Right ventricle myocardium superior (tissue), 1 donor: ENCODE results near the gene ALX1. TPM values are rescaled to one million over a fixed set of nuclear protein-coding genes. Genes with fewer than 3 reads are reported as not detected.
"Not testable (repeated sequence)": the region's sequence is repeated elsewhere in the genome, so short reads cannot be mapped to it uniquely, and the experiment has no call there.

Source experiments
- ATAC-seq: fragments of 200-7000 bp; cut with Tn5 transposase; one replicate; pipeline ENCODE4 v1.9.1; 2020; ENCODE audit warnings: mild to moderate bottlenecking; ENCODE audit not compliant: poor library complexity
- DNase-seq: peaks from one replicate; pipeline ENCODE4 v3.0.0-alpha.2; 2020
- intact Hi-C: fragments of 100-400 bp; cut with DNase I; formaldehyde crosslinking; loops from one replicate; pipeline ENCODE4 v1.11.2; 2022
- total RNA-seq: library from RNA; stranded (reverse); fragmentation: NEBNext Ultra II Directional; extraction: Animal tissue kit (Norgen Biotek cat#: 25700); gene quantifications from one replicate; pipeline ENCODE4 v1.2.1, GENCODE V29; 2021
- donor health status: DM: no; HTN: yes; CAD: no; lungs with severe emphysema.

ALX1 gene
- total RNA-seq, 1 donor from 2014 or later, result not detected

DNA sequence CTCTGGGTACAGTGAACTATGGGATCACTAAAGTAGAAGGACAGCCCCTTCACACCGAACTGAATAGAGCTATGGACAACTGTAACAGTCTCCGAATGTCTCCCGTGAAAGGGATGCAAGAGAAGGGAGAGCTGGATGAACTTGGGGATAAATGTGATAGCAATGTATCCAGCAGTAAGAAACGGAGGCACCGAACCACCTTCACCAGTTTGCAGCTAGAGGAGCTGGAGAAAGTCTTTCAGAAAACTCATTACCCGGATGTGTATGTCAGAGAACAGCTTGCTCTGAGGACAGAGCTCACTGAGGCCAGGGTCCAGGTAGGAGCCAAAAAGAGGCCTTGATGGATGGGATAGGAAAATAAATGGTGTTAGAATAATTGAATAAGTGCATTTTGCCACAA is 3.5 kb downstream of the ALX1 start:
- DNase-seq, result no peak
- no peak for ATAC-seq

DNA sequence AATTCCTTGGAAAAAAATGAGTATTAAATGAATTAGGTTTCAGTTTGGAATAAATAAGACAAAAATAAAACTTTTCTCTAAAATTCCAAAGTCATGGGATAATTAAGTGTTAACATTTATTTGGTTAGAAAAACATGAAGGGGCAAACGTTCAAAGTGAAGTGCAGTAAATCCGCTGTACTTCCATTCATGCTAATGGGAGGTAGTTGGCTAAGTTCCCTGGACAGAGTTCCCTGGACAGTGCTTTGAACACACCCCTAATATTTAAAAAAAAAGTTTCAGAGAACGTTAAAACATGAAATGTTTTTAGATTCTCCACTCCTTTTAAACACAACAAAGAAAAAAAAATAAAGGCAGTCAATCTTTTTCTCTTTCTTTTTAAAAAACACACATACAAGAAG is 16.3 kb downstream of the ALX1 start:
- ATAC-seq (no peak), DNase-seq (no peak)
- intact Hi-C loops, result no loop called here

More for the DNA sequence above, 3.5 kb downstream of the ALX1 start:
- intact Hi-C loops, result no loop called here

DNA sequence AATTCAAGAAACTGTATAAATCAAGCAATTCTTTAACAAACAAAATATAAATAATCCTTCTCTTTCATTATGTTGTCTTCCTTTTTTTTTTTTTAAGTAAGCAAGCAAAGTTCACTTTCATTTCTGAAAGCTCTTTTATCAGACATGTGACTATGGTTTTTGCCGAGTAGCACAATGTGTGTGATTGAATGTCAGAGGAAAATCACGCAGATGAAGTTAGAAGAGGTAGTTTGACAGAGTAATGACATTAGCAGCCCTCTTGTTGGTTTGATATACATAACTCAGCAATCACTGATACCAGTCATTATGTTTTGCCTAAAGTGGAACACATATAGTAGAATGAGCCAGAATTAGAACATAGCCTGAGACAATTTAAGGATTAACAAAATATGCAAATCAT is 19.0 kb downstream of the ALX1 start:
- DNase-seq (no peak), ATAC-seq (no peak)
- intact Hi-C loops, result no loop called here

DNA sequence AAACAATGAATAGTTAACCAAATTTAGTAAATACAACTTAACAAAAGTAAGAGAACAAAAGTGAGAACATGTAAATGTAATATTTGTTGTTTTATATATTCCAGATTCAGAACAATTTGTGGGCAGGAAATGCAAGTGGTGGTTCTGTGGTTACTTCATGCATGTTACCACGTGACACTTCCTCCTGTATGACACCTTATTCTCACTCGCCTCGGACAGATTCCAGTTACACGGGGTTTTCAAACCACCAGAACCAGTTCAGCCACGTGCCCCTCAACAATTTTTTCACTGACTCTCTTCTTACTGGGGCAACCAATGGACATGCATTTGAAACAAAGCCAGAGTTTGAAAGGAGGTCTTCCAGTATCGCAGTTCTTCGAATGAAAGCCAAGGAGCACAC is 21.0 kb downstream of the ALX1 start:
- DNase-seq (no peak), ATAC-seq (no peak)
- intact Hi-C loops, result no loop called here

DNA sequence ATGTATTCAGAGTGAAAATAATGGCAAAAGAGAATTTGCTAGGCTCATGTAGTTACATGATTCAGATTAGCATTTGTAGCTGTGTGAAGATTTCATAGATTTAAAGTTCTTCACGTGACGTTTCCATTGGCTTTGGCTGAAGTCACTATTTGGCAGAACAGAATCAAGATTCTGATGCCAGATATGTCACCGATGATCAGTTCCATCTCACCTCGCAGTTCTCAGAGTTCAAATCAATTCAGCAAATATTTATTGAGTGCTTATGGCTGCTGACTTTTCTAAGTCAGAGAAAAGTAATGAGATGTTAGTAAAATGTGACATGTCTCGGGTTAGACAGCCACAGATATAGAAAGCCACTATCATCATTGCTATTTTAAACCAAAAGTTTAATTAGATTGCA is 28.4 kb downstream of the ALX1 start:
- no peak for ATAC-seq
- no peak for DNase-seq
- intact Hi-C loops, result no loop called here

DNA sequence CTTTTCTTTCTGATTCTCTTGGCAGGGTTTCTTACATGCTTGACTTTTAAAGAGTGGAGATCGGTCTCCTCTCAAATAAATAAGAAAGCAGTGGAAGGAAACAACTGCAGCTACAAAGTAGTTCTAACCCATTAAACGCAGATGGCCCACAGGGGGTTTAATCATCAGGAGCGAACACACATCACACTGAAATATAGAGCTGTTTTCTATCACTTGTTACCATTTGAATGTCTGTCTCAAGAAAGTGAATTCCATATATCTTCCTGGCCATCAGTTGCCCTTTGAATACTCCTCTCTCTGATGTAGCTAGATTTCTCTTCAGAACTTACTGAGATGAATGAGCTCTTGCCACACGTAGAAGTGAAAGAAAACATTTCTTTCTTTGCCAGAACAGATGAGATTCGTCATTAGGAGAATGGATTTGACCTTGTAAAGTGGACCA is 29.1 kb downstream of the ALX1 start:
- ATAC-seq, result no peak
- intact Hi-C loops, result no loop called here

DNA sequence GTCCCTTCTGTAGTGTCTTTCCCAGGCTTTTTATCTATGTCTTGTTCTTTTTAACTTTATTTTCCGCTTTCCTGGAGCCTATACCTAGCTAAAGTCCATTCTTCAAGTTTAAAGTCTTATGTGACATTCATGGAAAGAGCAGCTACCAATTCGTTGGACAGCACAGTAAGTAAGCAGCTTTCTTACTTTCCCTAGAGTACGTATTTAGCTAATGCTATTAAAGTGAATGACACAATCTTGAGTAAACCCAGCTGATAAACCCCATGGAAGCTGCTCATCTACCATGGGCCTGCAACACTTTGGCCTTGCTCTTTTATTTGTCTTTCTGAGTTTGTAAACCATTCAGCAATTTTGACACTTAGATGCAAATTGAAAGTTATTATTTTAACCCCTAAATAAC is 30.0 kb downstream of the ALX1 start:
- intact Hi-C loops, result no loop called here
- DNase-seq (no peak), ATAC-seq (no peak)

More for the DNA sequence above, 29.1 kb downstream of the ALX1 start:
- no peak for DNase-seq

DNA sequence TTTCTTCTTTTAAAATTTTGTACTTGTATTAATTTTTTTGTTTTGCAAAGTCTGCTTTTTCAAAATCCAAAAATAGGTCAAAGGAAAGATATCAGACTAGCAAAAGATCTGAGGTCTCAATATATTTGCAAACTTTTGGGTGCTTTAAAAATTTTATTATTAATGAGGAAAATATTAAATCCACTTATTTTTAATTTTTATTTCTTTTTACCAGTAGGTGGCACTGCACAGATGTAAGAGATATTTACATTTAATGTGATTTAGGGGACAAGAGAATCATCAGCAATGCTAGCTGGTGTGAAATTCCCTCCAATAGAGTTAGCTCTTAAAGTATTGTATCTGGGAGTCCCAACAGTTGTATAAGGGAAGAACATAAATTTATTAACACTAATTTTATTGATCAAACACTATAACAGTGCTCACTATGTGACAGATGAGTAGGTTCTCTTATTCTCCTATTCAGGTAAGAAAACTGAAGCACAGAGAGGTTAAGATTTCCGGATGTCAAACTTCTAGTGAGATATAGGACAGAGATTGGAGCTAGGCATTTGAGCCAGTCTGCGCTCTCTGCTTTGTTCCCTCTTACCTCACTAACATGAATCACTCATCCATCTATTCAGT is 30.5 kb downstream of the ALX1 start:
- intact Hi-C loops, result no loop called here
- ATAC-seq (no peak), DNase-seq (no peak)

DNA sequence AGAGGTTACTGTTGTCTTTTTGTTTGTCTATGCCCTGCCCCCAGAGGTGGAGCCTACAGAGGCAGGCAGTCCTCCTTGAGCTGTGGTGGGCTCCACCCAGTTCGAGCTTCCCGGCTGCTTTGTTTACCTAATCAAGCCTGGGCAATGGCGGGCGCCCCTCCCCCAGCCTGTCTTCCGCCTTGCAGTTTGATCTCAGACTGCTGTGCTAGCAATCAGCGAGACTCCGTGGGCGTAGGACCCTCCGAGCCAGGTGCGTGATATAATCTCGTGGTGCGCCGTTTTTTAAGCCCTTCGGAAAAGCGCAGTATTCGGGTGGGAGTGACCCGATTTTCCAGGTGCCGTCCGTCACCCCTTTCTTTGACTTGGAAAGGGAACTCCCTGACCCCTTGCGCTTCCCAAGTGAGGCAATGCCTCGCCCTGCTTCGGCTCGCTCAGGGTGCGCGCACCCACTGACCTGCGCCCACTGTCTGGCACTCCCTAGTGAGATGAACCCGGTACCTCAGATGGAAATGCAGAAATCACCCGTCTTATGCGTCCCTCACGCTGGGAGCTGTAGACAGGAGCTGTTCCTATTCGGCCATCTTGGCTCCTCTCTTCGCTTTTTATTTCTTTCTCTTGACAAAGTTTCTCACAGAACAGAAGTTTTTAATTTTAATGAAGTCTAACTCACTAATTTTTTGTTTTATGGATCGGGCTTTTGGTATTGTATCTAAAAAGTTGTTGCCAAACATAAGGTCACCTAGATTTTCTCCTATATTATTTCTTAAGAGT is 38.0 kb downstream of the ALX1 start:
- ATAC-seq, intact Hi-C loops: not testable (repeated sequence)
- peak; percentile 30 for DNase-seq

DNA sequence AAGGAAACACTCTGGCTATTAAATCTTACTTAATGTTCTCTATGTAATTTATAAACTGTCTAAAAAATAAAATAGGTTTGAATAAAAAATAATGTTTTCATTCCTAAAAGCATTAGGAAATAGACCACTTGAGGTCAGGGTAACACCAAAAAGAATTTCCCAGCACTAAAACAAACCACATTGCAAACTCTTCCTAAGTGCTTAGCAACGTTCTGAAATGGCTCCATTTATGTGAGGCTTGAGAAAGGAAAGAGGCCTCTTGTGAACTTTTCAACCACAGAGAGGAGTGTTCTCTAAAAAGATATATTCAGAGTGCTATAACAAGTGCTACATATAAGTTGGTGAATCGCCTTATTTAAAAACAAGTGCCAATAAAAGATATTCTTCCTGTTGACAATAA is 42.7 kb downstream of the ALX1 start:
- no peak for DNase-seq
- intact Hi-C loops, result no loop called here
- no peak for ATAC-seq

DNA sequence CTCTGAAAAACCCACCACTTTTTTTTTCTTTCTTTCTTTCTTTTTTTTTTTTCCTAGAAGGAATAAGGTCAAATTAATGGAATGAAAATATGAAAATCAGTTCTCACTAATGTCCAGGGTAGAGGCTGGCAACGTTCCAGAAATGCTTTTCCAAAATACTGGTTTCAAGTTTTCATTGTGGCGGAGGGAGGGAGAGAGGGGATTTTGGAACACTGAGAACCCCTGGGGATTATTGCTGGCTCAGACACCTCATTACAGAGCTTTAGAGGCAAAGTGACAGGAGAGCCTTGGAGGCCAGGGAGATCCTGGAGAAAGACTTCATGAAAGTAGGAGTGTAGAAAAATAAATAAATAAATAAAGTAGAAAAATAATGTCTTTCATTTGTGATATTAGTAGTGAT is 45.4 kb downstream of the ALX1 start:
- ATAC-seq (no peak), DNase-seq (no peak)
- intact Hi-C loops, result no loop called here

DNA sequence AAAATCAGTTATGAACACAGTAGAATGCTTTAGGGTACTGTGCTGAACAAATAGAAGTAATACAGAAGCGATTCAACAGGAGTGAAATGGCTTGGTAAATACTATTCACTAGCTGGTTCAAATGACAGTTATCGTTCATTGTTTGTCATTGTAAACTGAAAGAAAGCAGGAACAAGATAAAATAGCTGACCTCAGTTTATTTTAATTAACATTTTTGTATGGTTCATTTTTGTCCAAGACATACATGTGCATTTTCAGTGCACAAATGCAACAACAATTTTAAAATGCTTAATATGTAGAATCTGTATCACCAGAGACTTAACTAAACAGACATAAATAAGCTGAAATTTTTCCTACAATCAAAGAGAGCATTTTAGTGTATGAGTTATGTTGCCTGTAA is 49.9 kb downstream of the ALX1 start:
- DNase-seq (no peak), ATAC-seq (no peak)
- intact Hi-C loops, result no loop called here

DNA sequence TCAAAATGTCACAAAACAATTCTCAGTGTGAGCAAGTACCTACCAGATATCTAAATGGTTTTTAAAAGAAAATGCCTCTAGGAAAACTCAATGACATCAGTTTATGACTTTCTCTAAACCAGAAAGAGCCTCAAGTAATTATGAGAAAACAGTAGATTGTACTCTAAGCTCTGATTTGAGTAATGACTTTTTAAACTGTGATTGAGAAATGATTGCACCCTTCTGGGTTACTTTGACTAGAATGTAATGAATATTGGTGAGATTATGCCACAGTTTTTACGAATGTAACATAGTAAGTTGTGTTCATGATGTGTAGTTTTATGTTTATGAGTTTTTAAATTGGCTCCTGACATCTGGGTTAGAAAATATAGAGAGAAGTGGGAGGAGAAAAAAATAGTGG is 68.8 kb downstream of the ALX1 start:
- ATAC-seq (no peak), DNase-seq (no peak)
- intact Hi-C loops, result no loop called here

DNA sequence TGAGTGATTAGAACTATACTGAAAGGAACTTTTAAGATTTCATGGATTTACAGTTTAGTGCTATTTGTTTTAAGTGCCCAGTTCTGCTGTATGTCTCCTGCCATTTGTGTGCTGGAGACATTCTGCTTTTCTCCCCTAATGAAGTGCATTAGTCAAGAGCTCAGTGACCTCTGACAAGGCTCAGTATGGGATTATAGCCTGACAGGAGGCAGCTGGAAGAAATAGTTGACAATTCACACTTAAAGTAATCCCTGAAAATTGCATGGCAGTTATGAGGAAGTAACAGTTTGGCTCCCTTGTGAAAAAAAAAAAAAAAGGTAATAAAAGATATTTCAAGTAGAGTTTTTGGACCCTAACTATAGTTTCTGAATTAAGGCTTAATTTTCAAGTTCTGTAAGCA is 70.3 kb downstream of the ALX1 start:
- ATAC-seq (no peak), DNase-seq (no peak)
- intact Hi-C loops, result no loop called here

Other genes starting within 250 kb of the ALX1 start
- 0.27 TPM for gene TSPAN19, start 243.9 kb upstream of the ALX1 start, total RNA-seq
- gene LRRIQ1, start 243.9 kb upstream of the ALX1 start, total RNA-seq, result 0.22 TPM